ENCODE results near the gene TMEM53.

- peak; percentile 76 to 90 (median 84) for TF ChIP-seq CTCF (IDR thresholded peaks at IDR 0.05)
- no peak for TF ChIP-seq POLR2A (IDR thresholded peaks at IDR 0.05)
These were observed 40.8 kb upstream of the TMEM53 start for GRCh38 chr1:44714944-44715571.
